ENCODE measurements around the gene HSPA9.
"Not testable (repeated sequence)": the region's sequence is repeated elsewhere in the genome, so short reads cannot be mapped to it uniquely, and the experiment has no call there.

- TF ChIP-seq CTCF, POLR2A (IDR thresholded peaks at IDR 0.05): not testable (repeated sequence)
Measured at GRCh38 chr5:138507485-138507884, 67.7 kb downstream of the HSPA9 start.
